Measurements from ENCODE around the gene NPTXR.

- TF ChIP-seq CTCF (IDR thresholded peaks at IDR 0.05) (no peak), MLX (CRISPR knock-in tag; IDR thresholded peaks at IDR 0.05) (no peak), CREB1 (CRISPR knock-in tag; IDR thresholded peaks at IDR 0.05) (no peak), NFYB (CRISPR knock-in tag; conservative IDR thresholded peaks at IDR 0.05; ENCODE audit: low read depth) (no peak), AFF4 (CRISPR knock-in tag; IDR thresholded peaks at IDR 0.05; ENCODE audit: borderline replicate concordance) (no peak), ZBTB21 (CRISPR knock-in tag; IDR thresholded peaks at IDR 0.05; ENCODE audit: borderline replicate concordance) (no peak), NFE2L1 (CRISPR knock-in tag; IDR thresholded peaks at IDR 0.05) (no peak), SP1 (CRISPR knock-in tag; conservative IDR thresholded peaks at IDR 0.05) (no peak), ATF2 (CRISPR knock-in tag; IDR thresholded peaks at IDR 0.05; ENCODE audit: borderline replicate concordance, low read depth) (no peak), GABPB1 (CRISPR knock-in tag; IDR thresholded peaks at IDR 0.05) (no peak)
- TF ChIP-seq, protein P1, sequence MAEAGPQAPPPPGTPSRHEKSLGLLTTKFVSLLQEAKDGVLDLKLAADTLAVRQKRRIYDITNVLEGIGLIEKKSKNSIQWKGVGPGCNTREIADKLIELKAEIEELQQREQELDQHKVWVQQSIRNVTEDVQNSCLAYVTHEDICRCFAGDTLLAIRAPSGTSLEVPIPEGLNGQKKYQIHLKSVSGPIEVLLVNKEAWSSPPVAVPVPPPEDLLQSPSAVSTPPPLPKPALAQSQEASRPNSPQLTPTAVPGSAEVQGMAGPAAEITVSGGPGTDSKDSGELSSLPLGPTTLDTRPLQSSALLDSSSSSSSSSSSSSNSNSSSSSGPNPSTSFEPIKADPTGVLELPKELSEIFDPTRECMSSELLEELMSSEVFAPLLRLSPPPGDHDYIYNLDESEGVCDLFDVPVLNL (CRISPR knock-in tag; IDR thresholded peaks at IDR 0.05; ENCODE audit: borderline replicate concordance, low read depth), result no peak
- TF ChIP-seq, protein P2, sequence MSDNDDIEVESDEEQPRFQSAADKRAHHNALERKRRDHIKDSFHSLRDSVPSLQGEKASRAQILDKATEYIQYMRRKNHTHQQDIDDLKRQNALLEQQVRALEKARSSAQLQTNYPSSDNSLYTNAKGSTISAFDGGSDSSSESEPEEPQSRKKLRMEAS (CRISPR knock-in tag; IDR thresholded peaks at IDR 0.05), result no peak
- TF ChIP-seq, protein P3, sequence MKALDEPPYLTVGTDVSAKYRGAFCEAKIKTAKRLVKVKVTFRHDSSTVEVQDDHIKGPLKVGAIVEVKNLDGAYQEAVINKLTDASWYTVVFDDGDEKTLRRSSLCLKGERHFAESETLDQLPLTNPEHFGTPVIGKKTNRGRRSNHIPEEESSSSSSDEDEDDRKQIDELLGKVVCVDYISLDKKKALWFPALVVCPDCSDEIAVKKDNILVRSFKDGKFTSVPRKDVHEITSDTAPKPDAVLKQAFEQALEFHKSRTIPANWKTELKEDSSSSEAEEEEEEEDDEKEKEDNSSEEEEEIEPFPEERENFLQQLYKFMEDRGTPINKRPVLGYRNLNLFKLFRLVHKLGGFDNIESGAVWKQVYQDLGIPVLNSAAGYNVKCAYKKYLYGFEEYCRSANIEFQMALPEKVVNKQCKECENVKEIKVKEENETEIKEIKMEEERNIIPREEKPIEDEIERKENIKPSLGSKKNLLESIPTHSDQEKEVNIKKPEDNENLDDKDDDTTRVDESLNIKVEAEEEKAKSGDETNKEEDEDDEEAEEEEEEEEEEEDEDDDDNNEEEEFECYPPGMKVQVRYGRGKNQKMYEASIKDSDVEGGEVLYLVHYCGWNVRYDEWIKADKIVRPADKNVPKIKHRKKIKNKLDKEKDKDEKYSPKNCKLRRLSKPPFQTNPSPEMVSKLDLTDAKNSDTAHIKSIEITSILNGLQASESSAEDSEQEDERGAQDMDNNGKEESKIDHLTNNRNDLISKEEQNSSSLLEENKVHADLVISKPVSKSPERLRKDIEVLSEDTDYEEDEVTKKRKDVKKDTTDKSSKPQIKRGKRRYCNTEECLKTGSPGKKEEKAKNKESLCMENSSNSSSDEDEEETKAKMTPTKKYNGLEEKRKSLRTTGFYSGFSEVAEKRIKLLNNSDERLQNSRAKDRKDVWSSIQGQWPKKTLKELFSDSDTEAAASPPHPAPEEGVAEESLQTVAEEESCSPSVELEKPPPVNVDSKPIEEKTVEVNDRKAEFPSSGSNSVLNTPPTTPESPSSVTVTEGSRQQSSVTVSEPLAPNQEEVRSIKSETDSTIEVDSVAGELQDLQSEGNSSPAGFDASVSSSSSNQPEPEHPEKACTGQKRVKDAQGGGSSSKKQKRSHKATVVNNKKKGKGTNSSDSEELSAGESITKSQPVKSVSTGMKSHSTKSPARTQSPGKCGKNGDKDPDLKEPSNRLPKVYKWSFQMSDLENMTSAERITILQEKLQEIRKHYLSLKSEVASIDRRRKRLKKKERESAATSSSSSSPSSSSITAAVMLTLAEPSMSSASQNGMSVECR (CRISPR knock-in tag; IDR thresholded peaks at IDR 0.05; ENCODE audit: borderline replicate concordance), result no peak
Observed at GRCh38 chr22:38835888-38836301, 7.9 kb downstream of the NPTXR start.

All from WTC11 (cell line).